PC-3 (cell line): Measurements from ENCODE around the gene ANKS1A.

Source experiments
- EZH2phosphoT487 ChIP-seq: fragments of 300-600 bp; sonication (generic); IDR thresholded peaks from 2 replicates; pipeline ENCODE4 v1.6.1; 2018; ENCODE audit warnings: mild to moderate bottlenecking, antibody characterized with exemption, low read length, borderline replicate concordance
- TF ChIP-seq, protein P1 (sequence below): fragments of 300-600 bp; sonication (generic); conservative IDR thresholded peaks from 2 replicates; pipeline ENCODE4 v1.5.1; 2017; ENCODE audit warnings: antibody characterized with exemption, low read depth, mild to moderate bottlenecking, low read length

DNA sequence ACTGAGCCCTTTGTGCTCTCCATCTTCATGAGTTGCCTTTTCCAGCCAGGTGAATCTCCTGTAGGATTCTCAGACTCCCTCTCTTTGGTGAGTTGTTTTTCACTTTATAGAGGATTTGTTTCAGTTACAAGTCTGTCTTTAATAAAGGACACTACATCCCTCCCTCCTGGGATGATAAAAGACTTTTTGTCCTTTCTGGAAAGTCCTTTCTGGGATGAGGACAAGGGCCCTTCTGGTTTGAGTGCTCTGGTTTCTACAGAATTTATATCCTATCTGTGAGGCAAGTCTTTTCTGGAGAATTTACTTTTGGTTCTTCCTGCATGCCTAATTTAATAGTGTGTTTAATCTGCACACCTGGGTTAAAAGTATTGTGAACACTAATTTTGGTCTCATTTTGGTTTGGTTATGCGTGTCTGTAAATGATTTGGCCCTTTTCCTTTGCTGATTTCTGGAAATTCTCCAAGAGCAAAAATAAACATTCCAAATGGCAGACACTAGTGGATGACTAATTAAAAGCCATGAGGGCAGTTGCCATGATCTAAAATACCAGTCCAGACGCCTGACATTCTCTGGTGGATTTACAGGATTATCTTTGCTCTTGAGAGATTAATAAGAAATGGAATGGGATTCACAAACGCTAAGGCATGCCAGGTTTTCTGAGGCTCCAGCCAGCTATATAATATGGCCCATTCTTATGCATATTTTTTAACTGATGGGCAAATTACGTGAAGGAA is 207.2 kb downstream of the ANKS1A start:
- TF ChIP-seq, protein P1, sequence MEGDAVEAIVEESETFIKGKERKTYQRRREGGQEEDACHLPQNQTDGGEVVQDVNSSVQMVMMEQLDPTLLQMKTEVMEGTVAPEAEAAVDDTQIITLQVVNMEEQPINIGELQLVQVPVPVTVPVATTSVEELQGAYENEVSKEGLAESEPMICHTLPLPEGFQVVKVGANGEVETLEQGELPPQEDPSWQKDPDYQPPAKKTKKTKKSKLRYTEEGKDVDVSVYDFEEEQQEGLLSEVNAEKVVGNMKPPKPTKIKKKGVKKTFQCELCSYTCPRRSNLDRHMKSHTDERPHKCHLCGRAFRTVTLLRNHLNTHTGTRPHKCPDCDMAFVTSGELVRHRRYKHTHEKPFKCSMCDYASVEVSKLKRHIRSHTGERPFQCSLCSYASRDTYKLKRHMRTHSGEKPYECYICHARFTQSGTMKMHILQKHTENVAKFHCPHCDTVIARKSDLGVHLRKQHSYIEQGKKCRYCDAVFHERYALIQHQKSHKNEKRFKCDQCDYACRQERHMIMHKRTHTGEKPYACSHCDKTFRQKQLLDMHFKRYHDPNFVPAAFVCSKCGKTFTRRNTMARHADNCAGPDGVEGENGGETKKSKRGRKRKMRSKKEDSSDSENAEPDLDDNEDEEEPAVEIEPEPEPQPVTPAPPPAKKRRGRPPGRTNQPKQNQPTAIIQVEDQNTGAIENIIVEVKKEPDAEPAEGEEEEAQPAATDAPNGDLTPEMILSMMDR: no peak
- no peak for TF ChIP-seq EZH2phosphoT487
